Pancreas (tissue), 10 donors: ENCODE measurements around the gene CYP11A1. TPM values are rescaled to one million over a fixed set of nuclear protein-coding genes. Genes with fewer than 3 reads are reported as not detected.

ENCODE experiments used
- ATAC-seq, 4 donors: fragments of 200-7000 bp; cut with Tn5 transposase; one replicate each; pipeline versions ENCODE4 v1.8.0 to v1.9.1; 2020; ENCODE audit warnings: mild to moderate bottlenecking in 4 of 4, moderate library complexity in 4 of 4
- DNase-seq, 6 donors: peaks; one replicate each; pipeline ENCODE4 v3.0.0-alpha.2; 2020
- FAIRE-seq: peaks from 2 replicates; lab custom pipeline; 2012; peaks lifted over from hg19 to GRCh38; lab: Jason Lieb, UNC
- H3K27ac ChIP-seq, 4 donors: fragments of 200-600 bp; sonication (generic); 1 replicate in 3 of 4; 2 replicates in 1 of 4; pipeline versions ENCODE4 v1.5.0 to v1.8.0; 2020
- H3K27me3 ChIP-seq, 4 donors: fragments of 200-600 bp; one replicate each; pipeline ENCODE4 v1.8.0; 2021
- H3K36me3 ChIP-seq, 3 donors: fragments of 200-600 bp; sonication (generic) in 1 of 3; one replicate each; pipeline versions ENCODE4 v1.5.0 to v1.8.0; 2020 to 2021
- H3K4me1 ChIP-seq, 3 donors: fragments of 200-600 bp; one replicate each; pipeline ENCODE4 v1.8.0; 2021
- H3K4me3 ChIP-seq, 4 donors: fragments of 200-600 bp; sonication (generic) in 2 of 4; one replicate each; pipeline versions ENCODE4 v1.5.0 to v1.8.0; 2020 to 2021
- H3K9me3 ChIP-seq, 4 donors: fragments of 200-600 bp; one replicate each; pipeline ENCODE4 v1.8.0; 2021
- CTCF ChIP-seq, 4 donors: fragments of 200-600 bp; sonication (generic) in 3 of 4; IDR thresholded peaks; one replicate each; pipeline versions ENCODE4 v1.5.0 to v1.8.0; 2021; ENCODE audit warnings: antibody characterized with exemption in 4 of 4
- WGBS, 2 donors: extraction: QIAGEN DNeasy Blood & Tissue Kit; methylation state at CpG; one replicate each; pipeline ENCODE4 v1.1.7; 2013; 5-methylcytosine and 5-hydroxymethylcytosine counted together
- intact Hi-C, 3 donors: fragments of 100-400 bp; cut with DNase I; formaldehyde crosslinking; loops; one replicate each; pipeline versions ENCODE4 v1.11.1 to v1.14.2; 2022
- polyA plus RNA-seq, 2 donors: library from polyadenylated mRNA; stranded (reverse); fragments of 200-250 nt; gene quantifications; one replicate each; pipeline ENCODE4 v1.2.3, GENCODE V29; 2013
- total RNA-seq, 6 donors: library from RNA; stranded (reverse); fragmentation: NEBNext Ultra II Directional in 4 of 6; extraction: Animal tissue kit (Norgen Biotek cat#: 25700) in 4 of 6; gene quantifications; one replicate each; pipeline versions ENCODE4 v1.2.1 to v1.2.4, GENCODE V29; 2021 to 2023
- donor health status: healthy with polysubstance abuse.
- donor health status: DM: no; HTN: no; CAD: no; lungs with moderate emphysema.
- donor health status: DM: no; HTN: no; CAD: no.
- donor health status: control.
- donor health status: control.
- donor health status: Bipolar disorder and iron deficiency.
- donor health status: DM: yes; HTN: yes; CAD: no.
- donor health status: DM: no; HTN: no; CAD: no.
- donor health status: DM: no; HTN: no; CAD: no.
- donor health status: DM: yes; HTN: yes; CAD: no.

Gene CYP11A1
- total and polyA plus RNA-seq, 8 donors: 0.09 to 0.66 (median 0.28) TPM; not detected in 3

DNA sequence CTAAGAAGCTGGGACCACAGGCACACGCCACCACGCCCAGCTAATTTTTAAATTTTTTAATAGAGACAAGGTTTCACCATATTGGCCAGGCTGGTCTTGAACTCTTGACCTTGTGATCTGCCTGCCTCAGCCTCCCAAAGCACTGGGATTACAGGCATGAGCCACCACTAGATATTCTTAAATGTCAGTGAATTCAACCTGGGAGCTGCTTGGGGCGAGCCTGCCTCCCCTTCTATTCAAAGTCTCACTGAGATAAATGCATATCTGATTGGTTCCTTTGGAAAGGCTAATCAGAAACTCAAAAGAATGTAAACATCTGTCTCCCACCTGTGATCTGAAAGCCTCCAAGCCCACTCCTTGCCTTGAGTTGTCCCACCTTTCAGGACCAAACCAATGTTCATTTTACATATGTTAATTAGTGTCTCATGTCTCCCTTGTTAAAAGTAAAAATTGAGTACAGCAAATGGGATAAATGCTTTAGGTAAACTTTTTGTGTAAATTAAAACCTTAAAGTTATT, 15.0 kb downstream of the CYP11A1 start:
- H3K27ac ChIP-seq: no peak overlapping the region
- TF ChIP-seq CTCF (IDR thresholded peaks at IDR 0.05): no peak
- WGBS, 2 donors: 74 to 77% methylated on average over 3 of the region's 3 CpGs

GRCh38 chr15:74351670-74352069, 15.8 kb downstream of the CYP11A1 start:
- DNase-seq (no peak), ATAC-seq (no peak), FAIRE-seq (no peak)
- Histone ChIP-seq H3K27me3 (no peaks in the 10 kb centered on the region), H3K27ac (no peak overlapping the region), H3K36me3 (no peaks in the 10 kb centered on the region), H3K4me1 (no peaks in the 10 kb centered on the region), H3K4me3 (no peak overlapping the region), H3K9me3 (no peaks in the 10 kb centered on the region)
- no peak for TF ChIP-seq CTCF (IDR thresholded peaks at IDR 0.05)
- intact Hi-C loops: no loop called here
- whole genome bisulfite sequencing, 2 donors: 38 to 40% methylated on average over 3 of the region's 3 CpGs

More for the DNA sequence above, 15.0 kb downstream of the CYP11A1 start:
- Histone ChIP-seq H3K9me3 (no peaks in the 10 kb centered on the region), H3K4me3 (no peak overlapping the region), H3K27me3 (no peaks in the 10 kb centered on the region), H3K36me3 (no peaks in the 10 kb centered on the region), H3K4me1 (no peaks in the 10 kb centered on the region)
- DNase-seq (no peak), ATAC-seq (no peak), FAIRE-seq (no peak)
- intact Hi-C loops: no loop called here

DNA sequence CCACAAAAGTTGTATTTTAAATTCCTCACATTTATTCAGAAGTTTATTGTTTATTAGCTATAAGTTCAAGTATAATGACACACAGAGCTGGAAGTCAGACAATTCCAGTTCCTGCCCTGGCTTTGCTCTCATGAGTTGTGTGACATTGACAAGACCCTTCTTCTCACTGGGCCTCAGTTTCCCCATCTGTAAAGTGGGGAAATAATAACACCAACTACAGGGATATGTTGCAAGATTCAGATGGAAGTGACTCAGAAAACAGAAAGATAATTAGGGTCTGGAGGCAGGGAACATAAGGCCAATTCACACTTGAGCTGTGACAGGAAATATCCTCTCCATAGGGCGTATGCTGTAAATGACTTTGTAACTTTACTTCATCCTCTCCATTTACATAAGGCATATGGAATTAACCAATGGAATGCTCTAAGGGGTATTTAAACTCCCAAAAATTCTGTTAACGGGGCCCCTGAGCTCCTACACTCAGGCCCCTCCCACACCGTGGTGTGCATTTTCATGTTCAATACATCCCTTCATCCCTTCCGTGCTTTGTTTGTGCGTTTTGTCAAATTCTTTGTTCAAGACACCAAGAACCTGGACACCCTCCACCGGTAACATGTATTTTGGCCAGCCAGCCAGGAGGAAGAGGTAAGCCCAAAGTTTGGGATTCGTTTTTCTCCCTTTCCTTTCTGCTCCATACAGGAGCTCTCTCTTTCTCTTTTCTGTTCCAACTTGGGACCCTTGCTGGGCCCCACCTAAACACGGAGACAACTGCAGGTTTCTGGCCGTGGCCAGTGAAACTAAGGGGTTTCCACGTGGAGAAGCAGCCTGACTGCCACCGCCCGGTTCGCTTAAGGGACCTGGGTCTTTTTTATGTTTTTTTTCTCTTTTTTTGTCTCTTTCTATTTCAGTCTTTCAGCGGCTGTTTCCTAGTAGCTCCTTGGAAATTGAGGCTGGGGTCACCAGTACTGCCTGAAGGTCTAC, 16.9 kb downstream of the CYP11A1 start:
- intact Hi-C loops: no loop called here
- ATAC-seq (no peak), FAIRE-seq (no peak), DNase-seq (no peak)
- WGBS, 2 donors: 66 to 68% methylated on average over 14 of the region's 14 CpGs
- no peaks in the 10 kb centered on the region for H3K36me3 ChIP-seq
- TF ChIP-seq CTCF (IDR thresholded peaks at IDR 0.05): no peak
- H3K27me3 ChIP-seq: no peaks in the 10 kb centered on the region
- no peaks in the 10 kb centered on the region for H3K9me3 ChIP-seq
- H3K4me1 ChIP-seq: no peaks in the 10 kb centered on the region
- no peak overlapping the region for H3K4me3 ChIP-seq
- H3K27ac ChIP-seq: no peak overlapping the region

- H3K36me3 ChIP-seq: no peaks in the 10 kb centered on the region
- no peaks in the 10 kb centered on the region for H3K9me3 ChIP-seq
- intact Hi-C loops: no loop called here
- TF ChIP-seq CTCF (IDR thresholded peaks at IDR 0.05): no peak
- no peak overlapping the region for H3K27ac ChIP-seq
- no peak for FAIRE-seq
- no peak for DNase-seq
- 85 to 95% methylated on average over 3 of the region's 3 CpGs for WGBS, 2 donors
- no peak overlapping the region for H3K4me3 ChIP-seq
- no peaks in the 10 kb centered on the region for H3K4me1 ChIP-seq
- ATAC-seq: no peak
- H3K27me3 ChIP-seq: no peaks in the 10 kb centered on the region
Measured at GRCh38 chr15:74349241-74349778, 18.1 kb downstream of the CYP11A1 start.
